GM18511 (cell line): ENCODE data around the gene CLDN20.
"Not testable (repeated sequence)": the region's sequence is repeated elsewhere in the genome, so short reads cannot be mapped to it uniquely, and the experiment has no call there.

Experiments
- ATAC-seq: cut with Tn5 transposase; IDR thresholded peaks from one replicate; pipeline ENCODE4 v1.9.1; 2021; ENCODE audit warnings: mild to moderate bottlenecking, moderate library complexity; ENCODE audit not compliant: unreplicated experiment

CLDN20 gene, protein sequence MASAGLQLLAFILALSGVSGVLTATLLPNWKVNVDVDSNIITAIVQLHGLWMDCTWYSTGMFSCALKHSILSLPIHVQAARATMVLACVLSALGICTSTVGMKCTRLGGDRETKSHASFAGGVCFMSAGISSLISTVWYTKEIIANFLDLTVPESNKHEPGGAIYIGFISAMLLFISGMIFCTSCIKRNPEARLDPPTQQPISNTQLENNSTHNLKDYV

DNA sequence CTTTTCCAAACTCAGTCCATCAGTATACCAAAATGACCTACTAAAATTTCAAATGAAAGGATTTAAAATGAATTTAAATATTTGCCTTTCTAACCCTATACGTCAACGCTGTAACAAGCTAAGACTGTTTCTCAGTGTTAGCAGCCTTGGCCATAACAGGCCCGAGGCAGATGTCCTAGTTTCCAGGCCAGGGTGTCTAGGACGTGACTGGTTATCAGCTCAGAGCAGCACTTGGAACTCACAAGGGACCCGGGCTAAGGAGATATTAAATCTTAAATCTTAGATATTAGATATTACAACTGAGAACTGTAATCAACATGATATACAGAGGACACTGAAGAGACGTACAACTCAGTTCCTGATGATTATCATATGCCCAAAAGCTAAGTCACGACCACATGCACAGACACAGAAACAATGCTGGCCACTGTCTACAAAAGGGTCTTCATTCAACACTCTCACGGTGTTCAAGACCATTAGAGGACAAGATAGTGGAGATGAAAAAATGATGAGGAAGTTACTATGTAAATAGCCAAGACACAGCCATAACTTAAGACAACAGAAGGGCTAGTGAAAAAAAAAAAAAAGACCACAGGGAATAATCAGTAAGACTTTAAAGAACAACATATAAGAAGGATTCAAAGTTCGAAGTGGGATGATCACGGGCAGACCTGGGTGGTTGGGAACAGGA, at the start of gene CLDN20:
Gene CLDN20 (plus strand): TSS at position 641 of the 691 bp plus-strand sequence. CDS start 11,707 bp downstream, outside the sequence.
- no peak for ATAC-seq

DNA sequence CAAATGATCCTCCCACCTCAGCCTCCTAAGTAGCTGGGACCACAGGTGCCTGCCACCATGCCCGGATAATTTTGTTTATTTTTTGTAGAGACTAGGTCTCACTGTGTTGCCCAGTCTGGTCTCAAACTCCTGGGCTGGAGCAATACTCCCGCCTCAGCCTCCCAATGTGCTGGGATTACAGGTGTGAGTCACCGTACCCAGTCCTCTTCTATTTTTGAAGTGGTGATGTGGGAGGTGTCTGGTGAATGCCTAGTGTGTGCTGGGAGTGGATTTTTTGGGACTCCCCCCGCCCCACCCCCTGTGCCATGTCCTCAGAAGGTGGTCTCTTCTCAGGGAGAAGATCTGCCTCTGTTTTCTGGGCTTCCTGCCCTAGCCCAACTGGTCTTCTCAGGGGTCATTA, 47.9 kb upstream of the CLDN20 start:
- ATAC-seq: no peak

DNA sequence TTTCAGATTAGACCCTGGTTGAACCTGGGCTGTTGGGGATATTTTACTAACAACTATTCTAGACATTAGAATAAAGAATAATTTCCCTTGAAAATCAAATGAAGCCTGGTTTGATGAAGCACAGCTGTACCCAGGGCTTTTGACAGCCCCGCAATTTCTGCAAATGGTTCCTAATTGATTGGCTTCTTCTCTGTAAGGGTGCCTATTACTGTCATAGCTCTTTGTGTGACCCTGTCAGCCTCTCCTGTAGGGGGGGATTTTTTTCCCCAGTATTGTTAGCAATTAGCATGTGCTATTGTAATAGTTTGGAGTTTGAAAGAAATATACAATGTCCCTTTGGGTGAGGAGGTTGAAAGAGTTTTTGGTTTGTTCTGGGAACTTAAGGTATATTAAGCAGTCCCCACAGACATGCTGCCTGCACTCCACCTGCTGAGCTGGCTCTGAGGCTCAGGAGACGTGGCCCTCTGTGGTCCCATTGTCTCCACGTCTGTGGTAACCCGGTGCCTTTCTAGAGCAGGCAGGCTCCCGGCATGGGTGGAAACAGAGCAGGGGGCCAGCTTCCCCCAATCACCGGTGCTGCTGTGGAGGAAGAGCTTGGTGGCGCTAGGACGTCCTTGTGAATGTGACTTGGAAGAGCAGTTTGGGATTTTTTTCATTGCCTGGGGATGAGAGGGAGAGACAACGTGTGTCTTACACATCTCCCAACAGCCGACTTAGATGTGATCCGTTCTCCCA, 47.3 kb upstream of the CLDN20 start:
- no peak for ATAC-seq

DNA sequence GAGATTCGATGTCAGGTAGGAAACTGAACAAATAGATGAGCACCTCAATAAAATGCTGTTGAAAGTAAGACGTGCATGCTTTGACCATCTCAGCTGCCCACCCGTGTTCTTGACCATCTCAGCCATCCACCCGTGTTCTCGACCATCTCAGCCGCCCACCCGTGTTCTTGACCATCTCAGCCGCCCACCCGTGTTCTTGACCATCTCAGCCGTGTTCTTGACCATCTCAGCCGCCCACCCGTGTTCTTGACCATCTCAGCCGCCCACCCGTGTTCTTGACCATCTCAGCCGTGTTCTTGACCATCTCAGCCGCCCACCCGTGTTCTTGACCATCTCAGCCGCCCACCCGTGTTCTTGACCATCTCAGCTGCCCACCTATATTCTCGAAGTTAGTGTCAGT, 45.1 kb upstream of the CLDN20 start:
- not testable (repeated sequence) for ATAC-seq

DNA sequence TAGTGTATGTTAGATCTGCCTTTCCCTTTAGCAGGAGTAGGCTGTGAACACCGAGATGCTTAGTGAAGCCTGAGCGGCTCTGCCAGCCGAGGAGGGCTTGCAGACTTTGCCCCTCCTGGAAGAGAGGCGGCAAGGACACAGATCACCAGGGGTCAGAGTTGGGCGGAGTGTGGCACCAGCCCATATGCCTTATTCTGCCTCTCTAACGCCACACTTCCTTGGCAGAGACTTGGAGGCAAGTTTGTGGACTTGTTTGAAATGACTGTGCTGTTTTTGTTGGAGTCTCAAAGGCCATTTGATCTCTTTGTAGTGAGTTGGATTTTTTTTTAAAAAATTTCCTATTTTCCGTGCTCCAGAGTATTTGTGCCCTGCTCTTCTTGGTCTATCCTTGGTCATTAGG, 44.5 kb upstream of the CLDN20 start:
- ATAC-seq: no peak

DNA sequence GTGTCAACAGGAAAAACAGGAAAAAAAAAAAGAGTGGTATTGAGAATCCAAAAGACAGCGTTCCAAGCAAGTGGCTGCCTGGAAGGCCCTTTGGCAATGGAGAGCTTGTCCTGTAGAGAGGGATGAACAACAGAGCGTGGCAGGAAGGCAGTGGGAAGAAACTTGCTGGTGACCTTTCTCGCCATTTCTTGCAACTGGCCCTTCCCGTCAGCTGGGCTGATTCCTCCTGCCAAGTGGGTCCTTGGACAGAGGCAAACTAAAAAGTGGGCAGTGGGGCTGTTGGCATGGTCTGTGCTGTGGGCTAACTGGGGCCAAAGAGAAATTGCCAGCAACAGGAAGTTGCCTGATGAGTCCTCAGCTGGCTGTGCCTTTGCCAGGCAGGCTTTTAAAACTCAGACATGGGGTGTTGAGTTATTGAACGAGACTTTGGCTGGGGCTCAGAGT, 43.9 kb upstream of the CLDN20 start:
- no peak for ATAC-seq

DNA sequence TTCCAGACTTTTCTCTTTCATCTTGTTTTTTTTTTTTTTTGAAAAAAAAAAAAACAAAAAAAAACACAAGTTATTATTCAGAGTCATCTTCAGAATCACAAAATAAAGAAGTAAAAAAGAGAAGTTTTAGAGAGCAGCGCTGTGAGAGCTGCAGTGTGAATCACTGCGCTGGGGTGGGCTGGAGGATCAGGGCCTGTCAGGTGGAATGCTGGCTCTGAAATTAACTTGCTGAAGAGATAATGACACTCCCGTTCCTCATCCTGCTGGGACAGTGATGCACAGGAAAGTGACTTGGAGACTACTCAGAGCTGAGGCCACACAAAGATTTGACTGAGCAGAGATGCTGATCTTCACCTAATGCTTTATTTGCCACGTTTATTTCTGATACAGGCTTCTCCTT, 42.7 kb upstream of the CLDN20 start:
- no peak for ATAC-seq

DNA sequence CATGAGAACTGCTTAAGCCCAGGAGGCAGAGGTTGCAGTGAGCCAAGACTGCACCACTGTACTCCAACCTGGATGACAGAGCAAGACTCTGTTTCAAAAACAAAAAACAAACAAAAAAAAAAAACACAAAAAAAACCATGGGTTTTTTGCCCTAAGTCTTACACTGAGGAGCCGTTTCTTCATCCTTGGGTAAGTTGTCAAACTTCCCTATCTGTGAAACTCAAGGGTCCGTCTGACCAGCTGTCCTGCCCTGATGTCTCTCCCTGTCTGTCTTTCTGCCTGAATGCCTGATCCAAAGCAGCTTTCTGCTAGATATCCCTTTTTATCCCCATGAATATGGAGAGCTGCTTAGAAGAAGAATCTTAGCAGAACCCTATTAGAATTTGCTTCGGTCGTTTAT, 41.3 kb upstream of the CLDN20 start:
- ATAC-seq: no peak

DNA sequence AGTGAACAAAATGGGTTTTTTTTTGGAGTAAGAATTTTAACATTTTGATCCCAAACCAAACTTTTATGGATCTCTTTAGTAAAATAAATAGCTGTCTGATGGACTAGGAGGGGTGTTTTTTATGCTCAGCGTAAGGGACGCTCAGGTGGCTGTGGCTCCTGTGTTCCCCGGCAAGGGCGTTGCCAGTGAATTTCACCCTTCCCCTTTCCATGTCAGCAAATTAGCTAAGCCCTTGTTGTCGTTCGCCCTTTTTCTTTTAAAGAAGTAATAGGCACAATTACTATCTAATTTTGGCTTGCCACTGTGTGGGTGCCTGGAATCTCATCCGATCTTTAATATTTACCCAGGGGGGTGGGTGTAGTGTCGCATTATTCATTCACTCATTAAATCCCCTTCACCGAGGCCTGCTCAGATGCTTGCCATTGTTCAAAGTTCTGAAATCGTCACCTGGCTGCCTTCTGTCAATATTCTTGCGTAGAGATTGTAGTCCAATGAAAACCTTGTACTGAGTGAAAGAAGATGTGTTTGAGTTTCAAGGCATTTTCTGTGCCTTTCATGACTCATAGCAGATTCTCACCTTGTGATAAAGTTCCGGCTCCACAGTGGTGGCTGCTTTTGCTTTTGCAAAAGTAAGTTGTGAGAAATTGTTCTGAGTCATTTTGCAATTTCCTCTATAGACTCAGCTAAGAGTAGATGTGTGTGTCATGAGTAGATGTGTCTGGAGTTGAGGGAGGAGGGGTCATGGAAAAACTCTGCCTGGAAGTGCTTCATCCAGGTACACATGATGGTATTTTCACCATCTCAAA, 40.0 kb upstream of the CLDN20 start:
- ATAC-seq: peak; percentile 96

DNA sequence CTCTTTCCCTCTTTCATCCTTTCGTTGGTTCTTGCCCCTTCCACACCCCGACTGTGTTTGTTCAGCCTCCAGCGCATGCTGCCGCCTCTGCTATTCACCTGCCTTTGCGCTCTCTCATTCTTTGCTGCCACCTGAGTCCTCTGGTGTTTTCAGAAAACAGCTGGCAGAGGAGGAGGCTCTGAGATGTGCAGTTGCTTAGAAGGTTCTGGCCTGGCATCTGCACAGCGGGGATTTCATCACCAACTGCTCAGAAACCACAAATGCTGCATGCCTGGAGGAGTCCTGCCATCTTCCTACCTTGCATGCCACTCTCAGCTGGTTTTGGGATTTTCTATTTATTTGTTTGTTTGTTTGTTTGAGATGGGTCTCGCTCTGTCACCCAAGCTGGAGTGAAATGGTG, 39.2 kb upstream of the CLDN20 start:
- no peak for ATAC-seq

DNA sequence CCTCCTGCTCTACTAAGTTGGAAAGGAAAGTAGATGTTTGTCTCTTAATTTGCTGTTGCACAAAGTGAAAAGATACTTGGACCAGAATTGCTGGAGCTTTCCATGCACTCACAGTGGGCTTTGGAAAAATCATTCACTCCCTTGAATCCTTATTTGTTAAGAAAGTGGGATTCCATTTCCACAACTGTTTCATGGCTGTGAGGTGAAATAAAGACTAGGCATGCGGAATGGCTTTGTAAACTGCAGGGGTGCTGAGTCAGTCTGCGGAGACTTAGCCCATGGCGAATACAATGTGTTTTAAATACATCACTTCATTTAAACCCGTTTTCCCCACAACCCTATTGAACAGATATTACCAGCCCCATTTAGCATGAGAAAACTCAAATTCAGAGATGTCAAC, 36.8 kb upstream of the CLDN20 start:
- no peak for ATAC-seq

DNA sequence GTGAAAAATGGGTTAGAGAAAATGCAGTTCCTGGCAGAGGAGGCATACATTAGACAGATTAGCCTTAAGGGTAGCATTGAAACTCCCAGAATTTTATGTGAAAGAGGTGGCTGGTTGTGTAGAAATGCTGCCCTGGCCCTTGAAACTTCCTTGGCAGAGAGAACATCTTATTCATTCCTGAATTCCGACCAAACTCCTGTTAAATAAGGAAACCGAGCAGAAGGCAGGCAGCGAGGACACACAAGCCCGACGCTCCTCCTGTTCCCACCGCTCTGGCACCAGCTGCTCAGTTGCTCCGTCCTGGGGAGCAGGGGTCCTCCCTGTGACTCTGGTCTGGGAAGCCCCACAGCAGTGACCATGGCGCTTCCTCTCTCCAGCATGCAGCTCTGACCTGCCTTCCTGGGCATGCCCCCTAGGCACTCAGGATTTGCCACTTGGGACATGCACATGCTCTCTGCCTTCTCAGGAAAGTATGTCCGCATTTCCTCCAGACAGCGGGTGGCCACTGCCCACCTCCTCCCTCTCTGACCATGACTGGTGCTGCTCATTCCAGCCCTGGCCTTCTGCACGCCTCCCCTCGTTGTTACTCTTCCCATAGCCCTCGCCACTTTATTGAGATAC, 35.2 kb upstream of the CLDN20 start:
- no peak for ATAC-seq

DNA sequence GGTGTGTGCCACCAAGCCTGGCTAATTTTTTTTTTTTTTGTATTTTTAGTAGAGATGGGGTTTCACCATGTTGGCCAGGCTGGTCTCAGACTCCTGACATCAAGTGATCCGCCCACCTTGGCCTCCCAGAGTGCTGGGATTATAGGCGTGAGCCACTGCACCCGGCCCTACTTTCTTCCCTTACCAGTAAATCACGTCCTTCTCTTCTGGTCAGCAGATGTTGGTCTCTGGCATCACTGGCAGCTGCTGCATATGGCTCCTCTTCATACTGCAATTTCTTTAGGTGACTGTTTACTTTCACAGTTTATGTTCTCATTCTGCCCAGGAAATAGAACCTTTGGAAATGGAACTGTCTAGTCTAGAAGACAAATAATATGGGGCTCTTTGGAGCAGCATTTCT, 32.8 kb upstream of the CLDN20 start:
- not testable (repeated sequence) for ATAC-seq

DNA sequence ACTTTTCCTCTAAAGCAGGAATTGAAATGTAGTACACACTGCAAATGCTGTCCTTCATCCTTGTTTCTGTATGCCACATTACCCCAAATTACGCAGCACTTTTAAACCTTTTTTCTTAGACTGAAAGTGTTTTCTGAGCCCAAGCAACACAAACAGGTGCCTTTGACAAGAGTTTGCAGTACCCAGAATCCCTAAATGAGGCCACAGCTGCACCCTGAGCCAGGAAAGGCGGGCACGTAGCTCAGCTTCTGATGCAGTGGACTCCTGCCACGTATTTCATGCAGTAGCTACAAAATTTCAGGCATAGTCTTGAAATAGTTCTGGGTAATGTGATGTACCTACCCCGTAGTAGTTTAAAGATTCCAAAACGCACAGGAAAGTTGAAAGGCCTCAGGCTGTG, 31.0 kb upstream of the CLDN20 start:
- no peak for ATAC-seq

DNA sequence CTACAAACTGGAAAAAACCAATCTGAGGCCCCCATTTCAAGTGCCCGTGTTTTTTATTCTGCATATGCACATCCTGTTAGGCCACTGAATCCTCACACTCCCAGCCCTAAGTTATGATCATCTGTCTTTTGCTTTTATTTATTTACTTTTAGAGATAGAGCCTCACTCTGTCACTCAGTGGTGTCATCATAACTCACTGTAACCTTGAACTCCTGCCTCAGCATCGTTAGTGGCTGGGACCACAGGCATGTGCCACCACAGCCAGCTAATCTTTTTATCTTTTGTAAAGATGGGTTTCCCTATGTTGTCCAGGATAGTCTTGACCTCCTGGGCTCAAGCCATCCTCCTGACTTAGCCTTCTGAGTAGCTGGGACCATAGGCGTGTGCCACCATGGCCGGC, 29.6 kb upstream of the CLDN20 start:
- no peak for ATAC-seq

DNA sequence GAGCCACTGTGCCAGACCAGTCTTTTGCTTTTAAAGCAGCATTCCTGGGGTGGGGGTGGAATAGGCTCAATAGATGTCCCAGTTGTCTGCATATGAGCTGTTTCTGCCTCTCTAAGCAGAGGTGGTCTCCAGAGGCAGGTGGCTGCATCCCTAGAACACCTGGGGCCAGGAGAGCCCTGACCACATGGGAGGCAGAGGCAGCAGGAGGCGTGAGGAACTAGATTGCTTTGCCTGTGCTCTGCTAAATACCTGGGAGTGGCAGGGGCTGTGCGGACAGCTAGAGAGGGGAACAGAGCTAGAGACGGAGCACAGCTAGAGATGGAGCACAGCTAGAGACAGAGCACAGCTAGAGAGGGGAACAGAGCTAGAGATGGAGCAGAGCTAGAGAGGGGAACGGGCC, 29.1 kb upstream of the CLDN20 start:
- ATAC-seq: no peak

DNA sequence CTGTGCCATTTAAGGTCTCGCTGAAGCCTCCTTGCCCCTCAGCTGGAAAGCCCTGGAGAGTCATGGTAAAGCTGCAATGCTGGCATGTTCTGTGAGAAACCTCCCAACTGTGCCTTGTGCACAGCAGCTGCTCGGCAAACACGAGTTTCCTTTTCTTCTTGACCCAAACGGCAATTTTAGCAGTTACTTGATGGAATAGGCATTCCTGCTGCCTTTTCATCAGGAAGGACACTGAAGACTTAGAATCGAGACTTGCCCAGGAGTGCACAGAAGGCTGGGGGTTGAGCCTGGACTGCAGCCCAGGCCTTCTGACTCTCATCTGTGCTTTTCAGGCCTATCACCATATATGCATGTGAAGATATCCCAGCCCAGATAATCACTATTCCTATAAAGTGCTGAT, 28.7 kb upstream of the CLDN20 start:
- no peak for ATAC-seq

DNA sequence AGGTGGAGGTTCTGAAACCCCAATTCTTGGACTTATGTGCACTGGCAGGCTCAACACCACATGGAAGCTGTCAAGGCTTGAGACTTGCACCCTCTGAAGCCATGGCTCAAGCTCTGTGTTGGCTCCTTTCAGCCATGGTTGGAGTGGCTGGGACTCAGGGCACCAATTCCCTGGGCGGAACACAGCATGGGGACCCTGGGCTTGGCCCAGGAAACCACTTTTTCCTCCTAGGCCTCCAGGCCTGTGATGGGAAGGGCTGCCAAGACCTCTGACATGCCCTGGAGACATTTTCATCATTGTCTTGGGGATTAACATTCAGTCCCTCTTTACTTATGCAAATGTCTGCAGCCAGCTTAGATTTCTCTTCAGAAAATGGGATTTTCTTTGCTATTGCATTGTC, 26.2 kb upstream of the CLDN20 start:
- no peak for ATAC-seq

DNA sequence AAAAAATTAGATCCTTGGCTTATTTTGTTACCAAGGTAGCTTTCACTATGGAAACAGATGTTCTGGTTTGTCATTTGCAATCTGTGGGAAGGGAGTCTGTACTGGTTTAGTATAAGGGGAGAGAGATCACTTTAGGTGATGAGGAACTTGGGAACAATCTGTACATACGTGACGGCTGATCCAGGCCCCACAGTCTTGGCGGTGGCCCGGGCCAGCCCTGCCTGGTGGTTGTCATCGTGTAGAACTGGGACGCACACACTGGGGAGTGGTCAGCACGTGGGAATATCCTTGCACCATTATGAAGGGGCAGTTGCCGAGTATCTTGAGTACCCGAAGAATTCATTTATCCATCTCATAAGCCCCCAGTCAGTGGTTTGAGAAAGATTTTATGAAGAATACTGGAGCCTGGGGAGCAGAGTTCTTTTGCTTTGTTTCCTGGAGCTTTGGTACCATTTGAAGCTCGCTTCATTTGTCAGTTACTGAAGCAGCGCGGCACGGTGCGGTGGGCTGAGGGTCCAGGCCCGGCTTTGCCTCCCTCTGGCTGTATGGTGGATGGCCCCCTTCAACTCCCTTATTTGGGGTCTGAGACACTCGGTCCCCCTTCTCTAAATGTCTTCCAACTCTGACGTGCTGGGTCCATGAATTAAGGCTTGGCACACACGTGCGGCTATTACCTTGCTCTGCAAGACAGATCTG, 22.8 kb upstream of the CLDN20 start:
- ATAC-seq: no peak

DNA sequence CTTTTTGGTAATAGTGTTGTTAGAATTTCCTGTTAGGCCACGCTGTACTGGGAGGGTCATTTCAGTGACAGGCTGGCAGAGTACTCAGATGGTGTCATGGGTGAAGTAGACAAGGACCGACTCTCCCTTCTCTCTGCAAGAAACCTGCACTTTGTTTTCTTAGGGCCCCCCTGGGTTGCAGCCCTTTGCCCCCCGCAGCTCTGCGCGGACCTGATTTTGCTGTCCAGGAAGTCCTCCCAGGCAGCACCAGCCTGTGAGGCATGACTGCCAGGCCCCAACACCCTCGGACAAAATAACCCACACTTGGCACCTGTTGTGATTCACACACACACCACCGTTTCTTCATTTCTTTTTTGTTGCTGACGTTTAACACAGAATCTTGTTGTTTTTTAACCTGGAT, 21.8 kb upstream of the CLDN20 start:
- no peak for ATAC-seq
